Panc1 (cell line): ENCODE measurements around the gene MYPN.

Experiments used
- POLR2AphosphoS5 ChIP-seq: IDR thresholded peaks from 2 replicates; pipeline ENCODE4 v1.6.1; 2012; ENCODE audit warnings: mild to moderate bottlenecking, low read depth, low read length, moderate library complexity
- TF ChIP-seq, protein P1 (sequence below): fragments of 450-650 bp; IDR thresholded peaks from 2 replicates; pipeline ENCODE4 v1.5.1; 2017; ENCODE audit warnings: mild to moderate bottlenecking

DNA sequence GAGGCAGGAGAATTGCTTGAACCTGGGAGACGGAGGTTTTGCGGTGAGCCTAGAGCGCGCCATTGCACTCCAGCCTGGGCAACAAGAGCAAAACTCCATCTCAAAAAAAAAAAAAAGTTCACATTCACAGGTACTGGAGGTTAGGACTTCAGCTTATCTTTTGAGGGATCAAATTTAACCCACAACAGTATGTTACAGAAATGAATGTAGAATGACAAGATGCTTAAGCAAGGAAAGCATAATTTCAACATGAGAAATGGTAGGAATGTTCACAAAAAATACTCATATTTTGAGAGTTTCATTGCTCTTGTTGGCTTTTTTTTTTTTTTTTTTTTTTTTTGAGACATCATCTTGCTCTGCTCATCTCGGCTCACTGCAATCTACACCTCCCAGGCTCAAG, 32.3 kb upstream of the MYPN start:
- TF ChIP-seq, protein P1, sequence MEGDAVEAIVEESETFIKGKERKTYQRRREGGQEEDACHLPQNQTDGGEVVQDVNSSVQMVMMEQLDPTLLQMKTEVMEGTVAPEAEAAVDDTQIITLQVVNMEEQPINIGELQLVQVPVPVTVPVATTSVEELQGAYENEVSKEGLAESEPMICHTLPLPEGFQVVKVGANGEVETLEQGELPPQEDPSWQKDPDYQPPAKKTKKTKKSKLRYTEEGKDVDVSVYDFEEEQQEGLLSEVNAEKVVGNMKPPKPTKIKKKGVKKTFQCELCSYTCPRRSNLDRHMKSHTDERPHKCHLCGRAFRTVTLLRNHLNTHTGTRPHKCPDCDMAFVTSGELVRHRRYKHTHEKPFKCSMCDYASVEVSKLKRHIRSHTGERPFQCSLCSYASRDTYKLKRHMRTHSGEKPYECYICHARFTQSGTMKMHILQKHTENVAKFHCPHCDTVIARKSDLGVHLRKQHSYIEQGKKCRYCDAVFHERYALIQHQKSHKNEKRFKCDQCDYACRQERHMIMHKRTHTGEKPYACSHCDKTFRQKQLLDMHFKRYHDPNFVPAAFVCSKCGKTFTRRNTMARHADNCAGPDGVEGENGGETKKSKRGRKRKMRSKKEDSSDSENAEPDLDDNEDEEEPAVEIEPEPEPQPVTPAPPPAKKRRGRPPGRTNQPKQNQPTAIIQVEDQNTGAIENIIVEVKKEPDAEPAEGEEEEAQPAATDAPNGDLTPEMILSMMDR: no peak
- TF ChIP-seq POLR2AphosphoS5: no peak
